Astrocyte (in vitro differentiated cells and primary cell): ENCODE data around the gene CDC20. TPM values are rescaled to one million over a fixed set of nuclear protein-coding genes. Genes with fewer than 3 reads are reported as not detected.

Experiments
- DNase-seq: peaks from one replicate; pipeline ENCODE4 v3.0.0-alpha.2; 2010; ENCODE audit warnings: low read depth
- FAIRE-seq: peaks from 2 replicates; lab custom pipeline; 2011; peaks lifted over from hg19 to GRCh38; lab: Jason Lieb, UNC
- H2AFZ ChIP-seq: 2 replicates; pipeline ENCODE4 v1.6.0; 2012; ENCODE audit warnings: low read depth, low read length, inconsistent platforms
- H3K27ac ChIP-seq: 2 replicates; pipeline ENCODE4 v1.5.1; 2011; ENCODE audit warnings: low read depth, low read length, inconsistent platforms
- H3K27me3 ChIP-seq: 2 replicates; pipeline ENCODE4 v1.6.0; 2011; ENCODE audit warnings: low read length, inconsistent platforms; ENCODE audit not compliant: insufficient read depth
- H3K36me3 ChIP-seq: 2 replicates; pipeline ENCODE4 v1.5.1; 2011; ENCODE audit warnings: low read length, inconsistent platforms; ENCODE audit not compliant: insufficient read depth
- H3K4me1 ChIP-seq: 2 replicates; pipeline ENCODE4 v1.5.1; 2011; ENCODE audit warnings: low read length, inconsistent platforms; ENCODE audit not compliant: insufficient read depth
- H3K4me2 ChIP-seq: 2 replicates; pipeline ENCODE4 v1.6.0; 2012; ENCODE audit warnings: low read length, inconsistent platforms
- H3K4me3 ChIP-seq: 2 replicates; pipeline ENCODE4 v1.5.1; 2011; ENCODE audit warnings: low read depth, mild to moderate bottlenecking, low read length, inconsistent platforms; ENCODE audit not compliant: insufficient read depth
- H3K79me2 ChIP-seq: 2 replicates; pipeline ENCODE4 v1.6.0; 2012; ENCODE audit warnings: mild to moderate bottlenecking, low read length, inconsistent platforms; ENCODE audit not compliant: insufficient read depth
- H3K9ac ChIP-seq: 2 replicates; pipeline ENCODE4 v1.6.0; 2012; ENCODE audit warnings: mild to moderate bottlenecking, low read length, inconsistent platforms
- H3K9me3 ChIP-seq: 2 replicates; pipeline ENCODE4 v1.5.1; 2012; ENCODE audit warnings: low read depth, mild to moderate bottlenecking, low read length, inconsistent platforms; ENCODE audit not compliant: insufficient read depth
- H4K20me1 ChIP-seq: 2 replicates; pipeline ENCODE4 v1.6.0; 2012; ENCODE audit warnings: low read length, inconsistent platforms; ENCODE audit not compliant: insufficient read depth
- H3K27ac Mint-ChIP-seq: one replicate; pipeline ENCODE4 v1.8.0; 2021; ENCODE audit warnings: mild to moderate bottlenecking, mixed read lengths; ENCODE audit not compliant: unreplicated experiment
- H3K27me3 Mint-ChIP-seq: one replicate; pipeline ENCODE4 v1.8.0; 2021; ENCODE audit warnings: low read depth, mixed read lengths; ENCODE audit not compliant: unreplicated experiment
- H3K36me3 Mint-ChIP-seq: one replicate; pipeline ENCODE4 v1.8.0; 2021; ENCODE audit warnings: low read depth, mixed read lengths; ENCODE audit not compliant: unreplicated experiment
- H3K4me1 Mint-ChIP-seq: one replicate; pipeline ENCODE4 v1.8.0; 2021; ENCODE audit warnings: low read depth, mixed read lengths; ENCODE audit not compliant: unreplicated experiment
- H3K4me3 Mint-ChIP-seq: one replicate; pipeline ENCODE4 v1.8.0; 2021; ENCODE audit warnings: mild to moderate bottlenecking, moderate library complexity, mixed read lengths; ENCODE audit not compliant: unreplicated experiment
- H3K9me3 Mint-ChIP-seq: one replicate; pipeline ENCODE4 v1.8.0; 2021; ENCODE audit warnings: mild to moderate bottlenecking, mixed read lengths; ENCODE audit not compliant: unreplicated experiment
- CTCF ChIP-seq: IDR thresholded peaks from 2 replicates; pipeline ENCODE4 v1.5.1; 2011; ENCODE audit warnings: low read depth, mild to moderate bottlenecking, inconsistent platforms, low read length, moderate library complexity; ENCODE audit not compliant: insufficient read depth
- EZH2 ChIP-seq: IDR thresholded peaks from 2 replicates; pipeline ENCODE4 v1.6.1; 2012; ENCODE audit warnings: mild to moderate bottlenecking, low read length, inconsistent platforms; ENCODE audit not compliant: insufficient read depth
- total RNA-seq: library from RNA; stranded (reverse); gene quantifications from 2 replicates; pipeline ENCODE4 v1.2.1, GENCODE V29; 2021

Gene CDC20
- total RNA-seq, 1 donor from 2014 or later = 14.5 TPM

GRCh38 chr1:43352881-43353280 is 5.9 kb upstream of the CDC20 start:
- Histone ChIP-seq H3K9me3 (no peaks in the 10 kb centered on the region), H2AFZ (no peak overlapping the region), H3K27ac (no peak overlapping the region), H3K9ac (no peak overlapping the region), H3K79me2 (no peaks in the 10 kb centered on the region), H3K27me3 (no peaks in the 10 kb centered on the region), H3K4me1 (peaks cover 19% of the 10 kb centered on the region), H4K20me1 (no peaks in the 10 kb centered on the region), H3K36me3 (no peaks in the 10 kb centered on the region), H3K4me3 (no peak overlapping the region), H3K4me2 (no peak overlapping the region)
- DNase-seq (no peak), FAIRE-seq (no peak)
- peaks cover 2% of the 10 kb centered on the region for H3K9me3 Mint-ChIP-seq
- H3K27ac Mint-ChIP-seq = no peak overlapping the region
- no peak for TF ChIP-seq CTCF
- TF ChIP-seq EZH2 = no peak
- no peaks in the 10 kb centered on the region for H3K27me3 Mint-ChIP-seq
- H3K36me3 Mint-ChIP-seq = no peaks in the 10 kb centered on the region
- H3K4me1 Mint-ChIP-seq = peaks cover 6% of the 10 kb centered on the region
- H3K4me3 Mint-ChIP-seq = no peak overlapping the region

- H3K9me3 ChIP-seq = no peaks in the 10 kb centered on the region
- H3K36me3 ChIP-seq = no peaks in the 10 kb centered on the region
- H3K4me1 ChIP-seq = peaks cover 17% of the 10 kb centered on the region
- H3K27me3 ChIP-seq = no peaks in the 10 kb centered on the region
- no peak for FAIRE-seq
- no peaks in the 10 kb centered on the region for H3K36me3 Mint-ChIP-seq
- H3K9me3 Mint-ChIP-seq = no peaks in the 10 kb centered on the region
- no peak overlapping the region for H3K9ac ChIP-seq
- no peak for TF ChIP-seq CTCF
- no peak for TF ChIP-seq EZH2
- peaks cover 2% of the 10 kb centered on the region for H4K20me1 ChIP-seq
- H2AFZ ChIP-seq = no peak overlapping the region
- H3K27ac Mint-ChIP-seq = no peak overlapping the region
- no peak overlapping the region for H3K4me3 Mint-ChIP-seq
- DNase-seq = no peak
- no peaks in the 10 kb centered on the region for H3K27me3 Mint-ChIP-seq
- H3K27ac ChIP-seq = no peak overlapping the region
- no peak overlapping the region for H3K4me3 ChIP-seq
- peaks cover 7% of the 10 kb centered on the region for H3K79me2 ChIP-seq
- H3K4me1 Mint-ChIP-seq = peaks cover 6% of the 10 kb centered on the region
- no peak overlapping the region for H3K4me2 ChIP-seq
Measured at GRCh38 chr1:43354471-43354870, 4.3 kb upstream of the CDC20 start.

- Histone ChIP-seq H4K20me1 (peaks cover 7% of the 10 kb centered on the region), H3K9ac (no peak overlapping the region), H3K79me2 (peaks cover 12% of the 10 kb centered on the region), H3K9me3 (no peaks in the 10 kb centered on the region), H3K4me2 (no peak overlapping the region), H3K4me1 (peaks cover 16% of the 10 kb centered on the region), H3K36me3 (peaks cover under 1% of the 10 kb centered on the region), H3K4me3 (no peak overlapping the region), H3K27ac (no peak overlapping the region), H3K27me3 (no peaks in the 10 kb centered on the region), H2AFZ (no peak overlapping the region)
- Mint-ChIP-seq H3K27ac (no peak overlapping the region), H3K27me3 (no peaks in the 10 kb centered on the region), H3K9me3 (no peaks in the 10 kb centered on the region), H3K4me1 (peaks cover 3% of the 10 kb centered on the region), H3K4me3 (no peak overlapping the region), H3K36me3 (no peaks in the 10 kb centered on the region)
- DNase-seq (no peak), FAIRE-seq (no peak)
- TF ChIP-seq CTCF (no peak), EZH2 (no peak)
Measured at GRCh38 chr1:43354936-43355335, 3.8 kb upstream of the CDC20 start.
